GM15510 (cell line): ENCODE data around the gene ELAVL3.
A peak's percentile ranks its signal among the peaks of the same experiment; 100 is the strongest.

Experiments
- POLR2A ChIP-seq: IDR thresholded peaks from 3 replicates; pipeline ENCODE4 v1.6.1; 2011; ENCODE audit warnings: borderline replicate concordance; ENCODE audit not compliant: insufficient read length; ENCODE audit errors: extremely low read depth

The ELAVL3 gene

DNA sequence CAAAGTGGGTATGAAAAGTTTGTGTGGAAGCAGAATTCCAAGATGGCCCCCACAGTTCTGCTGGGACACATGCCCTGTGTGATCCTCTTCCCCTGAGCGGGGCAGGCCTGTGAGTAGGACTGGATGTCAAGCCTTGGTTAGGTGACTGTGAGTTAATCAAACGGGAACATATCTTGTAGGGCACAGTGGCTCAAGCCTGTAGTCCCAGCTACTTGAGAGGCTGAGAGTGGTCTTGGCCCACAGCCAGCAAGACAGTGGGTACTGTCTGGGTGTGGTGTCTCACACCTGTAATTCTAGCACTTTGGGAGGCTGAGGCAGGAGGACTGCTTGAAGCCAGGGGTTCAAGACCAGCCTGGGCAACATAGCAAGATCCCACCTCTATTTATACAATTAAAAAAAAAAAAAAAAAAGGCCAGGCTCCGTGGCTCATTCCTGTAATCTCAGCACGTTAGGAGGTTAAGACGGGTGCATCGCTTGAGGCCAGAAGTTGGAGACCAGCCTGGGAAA is 18.4 kb upstream of the ELAVL3 start:
- TF ChIP-seq POLR2A, result no peak

DNA sequence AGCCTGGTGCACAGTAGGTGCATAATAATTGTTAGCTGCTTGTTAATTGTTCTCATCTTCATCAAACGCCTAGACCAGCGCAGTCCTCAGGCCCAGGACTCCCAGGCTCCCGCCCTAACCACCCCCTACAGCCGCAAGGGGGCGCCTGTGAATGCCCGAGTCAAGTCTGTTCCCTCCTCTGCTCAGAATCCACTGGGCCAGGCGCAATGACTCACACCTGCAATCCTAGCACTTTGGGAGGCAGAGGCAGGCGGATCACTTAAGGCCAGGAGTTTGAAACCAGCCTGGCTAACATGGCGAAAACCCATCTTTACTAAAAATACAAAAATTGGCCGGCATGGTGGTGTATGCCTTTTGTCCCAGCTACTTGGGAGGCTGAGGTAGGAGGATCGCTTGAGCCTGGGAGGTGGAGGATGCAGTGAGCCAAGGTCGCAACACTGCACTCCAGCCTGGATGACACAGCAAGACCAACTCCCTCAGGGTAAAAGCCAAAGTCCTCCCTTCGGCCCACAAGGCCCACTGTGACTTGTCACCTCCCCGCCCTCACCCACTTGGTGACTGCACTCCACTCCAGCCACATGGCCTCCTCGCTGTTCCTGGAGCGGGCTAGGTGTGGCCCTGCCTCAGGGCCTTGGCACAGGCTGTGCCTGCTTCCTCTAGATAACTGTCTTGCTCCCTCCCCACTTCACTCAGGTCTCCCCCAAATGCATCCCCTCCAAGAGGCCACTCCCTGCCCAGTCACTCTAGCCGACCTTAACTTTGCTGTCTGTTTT is 15.7 kb upstream of the ELAVL3 start:
- no peak for TF ChIP-seq POLR2A

DNA sequence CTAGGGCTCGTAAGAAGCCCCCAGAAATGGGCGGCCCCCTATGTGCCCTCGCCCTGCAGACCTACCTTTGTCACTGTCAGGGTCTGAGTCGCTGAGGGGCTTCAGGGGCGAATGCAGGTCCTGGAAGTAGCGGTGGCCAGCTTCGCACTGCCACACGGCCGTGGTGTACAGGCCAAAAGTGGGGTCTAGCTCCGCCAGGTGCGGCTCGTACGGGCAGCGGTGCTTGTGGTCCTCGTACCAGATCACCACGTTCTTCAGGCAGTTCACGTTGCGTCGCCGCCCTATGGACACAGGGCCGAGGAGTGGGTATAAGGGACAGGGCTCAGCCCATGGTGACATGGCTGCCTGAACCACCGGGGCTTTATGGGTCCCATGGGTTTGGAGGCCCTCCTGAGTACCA is 15.0 kb upstream of the ELAVL3 start:
- TF ChIP-seq POLR2A, result no peak

DNA sequence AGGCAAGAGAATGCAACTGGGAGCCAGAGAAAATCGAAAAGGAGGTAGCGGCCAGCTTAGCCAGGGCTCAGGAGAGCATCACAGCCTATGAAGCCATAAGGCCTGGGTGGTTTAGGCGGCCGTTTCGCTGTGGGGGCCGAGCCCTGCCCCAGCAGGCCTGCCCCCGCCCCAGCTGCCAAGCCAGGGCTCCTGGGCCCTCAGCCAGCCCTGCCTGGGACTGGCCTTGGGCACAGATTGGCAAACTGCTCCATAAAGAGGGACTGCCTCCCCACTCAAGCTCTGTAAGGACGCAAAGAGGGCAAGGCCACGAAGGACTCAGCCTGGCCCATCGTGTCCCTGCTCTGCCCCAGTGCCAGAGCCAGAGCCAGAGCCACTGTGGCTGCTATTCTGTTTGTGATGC is 14.6 kb upstream of the ELAVL3 start:
- TF ChIP-seq POLR2A, result no peak

DNA sequence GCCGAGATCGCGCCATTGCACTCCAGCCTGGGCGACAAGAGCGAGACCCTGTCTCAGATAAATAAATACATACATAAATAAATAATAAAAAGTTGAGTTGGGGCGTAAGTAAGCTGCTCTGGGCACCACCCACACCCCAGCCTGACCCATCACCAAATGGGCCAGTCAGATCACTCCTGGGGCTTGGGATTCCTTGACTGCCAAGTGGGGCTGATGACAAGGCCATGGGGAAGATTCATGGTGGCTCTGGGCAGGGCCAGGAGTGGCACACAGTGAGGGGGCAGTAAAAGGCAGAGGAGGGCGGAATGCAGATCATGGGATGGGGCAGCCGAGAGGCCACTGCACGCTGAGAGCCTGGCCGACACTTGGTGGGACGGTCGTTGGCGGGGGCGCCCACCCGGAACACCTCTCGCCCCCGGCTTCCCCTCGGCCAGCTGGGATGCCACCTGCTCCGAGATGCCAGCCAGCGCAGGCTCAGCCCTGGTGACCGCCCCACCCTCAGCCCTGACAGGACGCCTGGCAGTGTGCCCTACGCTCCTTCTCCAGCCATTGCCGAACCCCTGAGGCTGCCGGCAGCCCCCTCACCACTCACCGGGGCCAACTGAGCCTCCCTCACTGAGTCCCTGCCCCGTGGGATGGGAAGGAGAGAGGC is 13.9 kb upstream of the ELAVL3 start:
- no peak for TF ChIP-seq POLR2A

DNA sequence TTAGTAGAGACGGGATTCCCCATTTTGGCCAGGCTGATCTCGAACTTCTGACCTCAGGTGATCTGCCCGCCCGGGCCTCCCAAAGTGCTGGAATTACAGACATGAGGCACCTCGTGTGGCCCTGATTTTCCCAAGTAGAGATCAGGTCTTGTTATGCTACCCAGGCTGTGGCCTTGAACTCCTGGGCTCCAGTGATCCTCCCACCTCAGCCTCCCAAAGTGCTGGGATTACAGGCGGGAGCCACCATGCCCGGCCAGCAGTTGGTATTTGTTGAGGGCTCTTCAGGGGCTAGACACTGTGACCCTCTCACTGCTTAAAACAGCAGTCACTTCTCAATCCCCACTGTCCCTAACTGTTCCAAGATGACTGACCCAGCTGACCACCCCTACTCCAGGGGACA is 8.5 kb upstream of the ELAVL3 start:
- no peak for TF ChIP-seq POLR2A

DNA sequence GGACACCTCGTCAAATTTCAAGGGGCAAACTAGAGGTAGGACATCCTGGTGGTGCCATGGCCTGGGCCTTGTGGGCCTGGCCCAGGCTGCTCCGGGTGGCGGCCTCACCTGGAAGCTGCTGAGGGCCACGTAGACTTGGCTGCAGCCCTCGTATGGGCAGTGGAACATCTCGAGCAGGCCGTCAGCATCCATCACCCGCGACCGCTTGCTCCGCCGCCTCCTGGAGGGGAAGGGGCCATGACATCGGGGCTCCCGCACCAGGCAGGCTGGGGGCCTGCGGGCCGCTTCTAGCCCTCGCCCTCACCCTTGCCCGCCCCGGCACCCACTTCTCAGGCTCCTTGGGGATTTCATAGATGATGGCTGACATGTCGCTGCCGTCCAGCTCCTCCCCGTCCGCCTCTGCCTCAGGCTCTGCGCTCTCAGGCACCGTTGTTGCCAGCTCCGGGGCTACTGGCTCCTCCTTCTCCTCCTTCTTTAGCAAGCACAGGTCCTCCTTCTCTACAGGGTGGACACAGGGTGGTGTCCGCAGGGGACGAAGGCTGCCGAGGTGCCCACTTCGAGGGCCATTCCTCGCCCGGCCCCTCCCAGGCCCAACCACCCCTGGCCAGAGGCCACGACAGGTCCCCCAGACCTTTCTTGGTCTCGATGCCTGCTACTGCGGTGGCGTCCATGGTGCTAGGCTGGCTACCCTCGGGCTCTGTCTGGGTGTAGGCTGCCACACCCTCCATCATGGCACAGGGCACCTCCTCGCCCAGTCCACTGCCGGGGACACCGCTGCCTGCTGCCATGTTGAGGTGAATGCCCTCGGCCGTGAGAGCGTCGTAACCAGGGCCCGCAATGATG is 6.0 kb upstream of the ELAVL3 start:
- no peak for TF ChIP-seq POLR2A

DNA sequence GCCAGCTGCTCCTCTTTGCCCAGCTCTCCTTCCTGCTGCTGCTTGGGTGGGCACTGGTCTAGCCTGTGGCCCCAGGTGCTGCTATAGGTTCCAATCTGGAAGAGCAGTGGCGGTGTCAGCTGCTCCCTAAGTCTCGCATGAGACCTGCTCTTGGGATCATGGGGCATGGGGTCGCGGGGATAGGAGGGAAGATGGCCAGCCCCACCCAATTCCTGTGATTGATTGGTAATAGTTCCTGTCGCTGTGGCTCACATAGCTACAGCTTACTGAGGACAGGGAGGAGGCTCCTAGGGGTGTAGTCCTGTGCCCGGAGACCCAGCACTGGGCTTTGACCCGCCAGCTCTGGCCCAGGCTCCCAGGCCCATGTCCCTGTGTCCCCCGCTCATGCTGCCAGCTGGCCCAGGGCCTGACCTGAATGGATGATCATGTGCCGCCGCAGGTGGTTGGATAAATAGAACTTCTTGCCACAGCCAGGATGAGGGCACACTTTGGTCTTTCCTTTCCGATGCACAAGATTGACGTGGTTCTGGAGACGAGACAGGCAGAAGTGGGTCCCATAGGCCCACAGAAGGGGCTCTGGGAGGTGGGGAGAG is 4.5 kb upstream of the ELAVL3 start:
- no peak for TF ChIP-seq POLR2A

DNA sequence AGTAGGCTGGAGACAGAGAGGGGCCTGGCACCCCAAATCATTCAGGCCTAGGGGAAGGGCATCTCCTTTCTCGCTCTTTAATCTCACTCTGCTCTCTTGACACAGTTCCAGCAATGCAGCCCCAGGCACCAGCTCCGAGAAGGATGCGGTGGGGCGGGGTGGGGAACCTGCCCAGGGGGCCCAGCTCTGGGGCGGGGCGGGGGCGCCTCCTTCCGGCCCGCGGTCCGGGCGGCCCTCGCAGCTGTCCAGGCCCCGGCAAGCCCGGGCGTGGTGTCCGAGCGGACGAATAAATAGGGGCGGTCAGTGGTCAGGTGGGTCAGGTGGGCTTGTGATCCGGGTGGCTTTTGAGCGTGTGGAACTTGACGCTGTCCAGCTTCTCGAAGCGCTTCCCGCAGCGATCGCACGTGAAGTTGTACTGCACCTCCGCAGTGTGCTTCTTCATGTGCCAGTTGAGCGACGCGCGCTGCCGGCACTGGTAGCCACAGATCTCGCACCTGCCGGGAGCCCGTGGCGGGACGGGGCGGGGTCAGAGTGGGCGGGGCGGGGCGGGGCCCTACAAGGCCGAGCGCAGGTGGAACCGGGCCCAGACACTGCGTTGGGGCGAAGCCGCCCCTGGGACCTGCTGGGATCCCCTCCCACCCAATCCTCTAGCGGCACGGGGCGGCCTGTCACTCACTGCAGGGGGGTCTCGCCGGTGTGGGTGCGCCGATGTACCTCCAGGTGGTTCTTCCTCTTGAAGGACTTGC is 2.7 kb upstream of the ELAVL3 start:
- TF ChIP-seq POLR2A, result no peak

DNA sequence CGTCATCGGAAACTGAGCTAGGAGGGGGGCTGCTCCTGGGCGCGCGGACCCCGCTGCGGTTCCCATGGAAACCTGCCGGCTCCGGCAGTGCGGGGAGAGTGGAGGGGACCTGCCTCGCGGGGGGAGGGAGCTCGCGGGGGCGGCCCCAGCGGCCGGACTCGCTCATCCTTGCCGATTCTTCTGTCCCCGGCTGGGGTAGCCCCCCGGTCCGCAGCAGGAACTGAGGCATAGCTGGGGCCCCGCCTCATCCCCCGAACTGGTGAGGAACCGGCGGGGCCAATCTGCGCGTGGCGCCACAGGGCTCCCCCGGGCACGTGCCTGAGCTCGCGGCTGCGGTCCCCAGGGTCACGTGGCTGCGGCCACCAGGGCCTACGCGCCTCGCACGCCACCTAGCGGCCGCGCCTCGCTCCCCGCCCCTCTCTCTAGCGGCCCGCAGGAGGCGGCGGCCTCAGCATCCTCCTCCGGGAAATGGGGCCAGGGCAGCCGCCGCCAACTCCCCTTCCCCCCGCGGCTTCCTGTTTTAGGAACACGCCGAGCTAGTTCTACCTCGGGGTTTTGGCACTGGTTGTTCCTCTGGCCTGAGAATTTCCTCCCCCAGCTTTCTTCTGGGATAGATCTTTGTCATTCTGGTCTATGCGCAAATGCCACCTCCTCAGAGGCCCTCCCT is 1.7 kb upstream of the ELAVL3 start:
- TF ChIP-seq POLR2A, result peak; percentile 28

DNA sequence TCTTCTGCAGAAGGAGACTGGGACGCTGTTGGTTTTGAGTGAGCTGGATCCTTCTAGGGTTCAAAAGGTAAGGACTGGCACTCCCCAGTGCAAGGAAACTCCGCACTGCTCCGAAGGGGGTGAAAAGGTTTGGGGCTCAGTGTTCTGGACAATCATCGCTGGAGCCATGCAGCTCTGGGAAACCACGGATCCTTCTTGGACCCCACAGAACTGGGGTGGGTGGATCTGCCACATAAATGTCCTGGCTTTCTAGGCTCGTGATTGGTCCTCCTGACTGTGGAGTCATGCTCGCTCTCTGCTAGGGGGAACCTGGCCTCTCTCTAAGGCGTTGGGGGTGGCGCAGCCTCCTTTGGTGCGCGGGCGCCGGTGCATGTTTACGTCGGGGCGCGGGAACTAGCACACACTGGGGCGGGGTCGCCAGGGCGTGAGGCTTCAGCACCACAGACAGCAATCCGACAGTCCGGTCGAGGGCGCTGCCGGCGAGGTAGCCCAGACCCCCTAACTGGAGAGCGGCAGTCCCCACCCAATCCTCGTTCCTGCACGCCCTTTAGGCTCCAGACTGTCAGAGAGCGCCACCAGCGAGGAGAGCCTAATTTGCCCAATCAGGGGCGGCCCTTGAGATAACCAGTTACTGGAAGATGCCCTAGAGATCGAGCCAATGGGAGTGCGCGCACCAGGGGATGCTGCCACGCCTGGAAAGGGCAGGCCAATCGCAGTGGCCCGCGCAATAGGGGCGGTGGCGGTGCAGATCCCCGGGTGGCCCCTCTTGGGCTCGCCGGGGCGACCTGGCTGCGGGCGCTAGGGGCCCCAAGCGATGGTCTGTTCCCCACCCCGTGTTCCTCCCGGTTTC is 913 bp upstream of the ELAVL3 start:
- peak; percentile 44 for TF ChIP-seq POLR2A

DNA sequence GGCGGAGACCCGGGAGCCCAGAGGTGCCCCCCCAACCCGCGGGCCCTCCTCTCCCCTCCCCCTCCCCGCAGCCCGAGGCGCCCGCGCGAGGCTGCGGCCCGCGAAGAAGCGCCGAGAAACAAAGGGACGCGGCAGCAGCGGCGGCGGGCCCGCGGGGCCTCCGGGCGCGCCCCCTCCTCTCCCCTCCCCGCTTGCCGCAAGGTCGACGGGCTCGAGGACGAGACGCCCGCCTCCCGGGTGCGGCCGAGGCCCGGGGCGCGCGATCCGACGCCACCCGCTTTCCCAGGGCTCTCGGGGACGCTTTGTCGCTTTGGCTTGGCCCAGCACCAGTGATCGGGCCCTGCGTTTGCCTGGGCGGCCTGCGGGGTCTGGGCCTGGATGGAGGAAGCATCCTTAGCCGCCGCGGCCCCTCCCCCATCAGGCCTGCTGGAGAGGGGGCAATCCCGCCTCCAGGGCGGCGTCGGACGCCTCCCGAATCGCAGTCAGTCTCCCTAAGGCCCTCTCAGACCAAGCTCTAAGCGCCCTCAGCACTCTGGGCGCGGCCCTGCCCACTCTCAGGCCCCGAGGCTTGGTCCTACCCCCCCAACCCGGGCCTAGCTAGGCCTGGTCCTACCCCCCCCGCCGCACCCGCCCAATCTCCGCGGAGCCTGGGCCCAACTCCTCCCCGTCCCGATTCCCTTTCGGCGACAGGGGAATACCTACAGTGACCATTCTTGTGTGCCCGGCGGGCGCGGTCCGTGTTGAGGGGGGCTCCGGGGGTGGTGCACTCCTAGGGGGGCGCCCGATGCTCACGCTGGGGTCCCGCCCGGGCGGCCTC is 740 bp downstream of the ELAVL3 start:
- TF ChIP-seq POLR2A, result no peak
